ENCODE data around the gene PWP2.
"Not testable (repeated sequence)": the region's sequence is repeated elsewhere in the genome, so short reads cannot be mapped to it uniquely, and the experiment has no call there.

Gene PWP2

GRCh38 chr21:44155231-44155993, 48.2 kb downstream of the PWP2 start:
- not testable (repeated sequence) for H3K4me1 ChIP-seq (ENCODE audit: insufficient read depth, low read length); H4K20me1 ChIP-seq (ENCODE audit: insufficient read depth, low read length); H3K36me3 ChIP-seq (ENCODE audit: insufficient read depth, low read length); H3K27ac ChIP-seq (ENCODE audit: low read length); H3K4me2 ChIP-seq (ENCODE audit: insufficient read depth, low read length); H2AFZ ChIP-seq (ENCODE audit: low read depth, low read length); H3K9me3 ChIP-seq (ENCODE audit: insufficient read depth, low read length, severe bottlenecking); H3K9ac ChIP-seq (ENCODE audit: low read depth, low read length); DNase-seq; H3K27me3 ChIP-seq (ENCODE audit: insufficient read depth, low read length, poor library complexity); H3K4me3 ChIP-seq (ENCODE audit: low read depth in 1 of 2, low read length in 2 of 2); H3K79me2 ChIP-seq (ENCODE audit: insufficient read depth, low read length); ATAC-seq (ENCODE audit: insufficient read depth, low read depth)

GRCh38 chr21:44155994-44156380, 48.8 kb downstream of the PWP2 start:
- H3K27me3 ChIP-seq (ENCODE audit: insufficient read depth, low read length, poor library complexity); H3K79me2 ChIP-seq (ENCODE audit: insufficient read depth, low read length); H3K36me3 ChIP-seq (ENCODE audit: insufficient read depth, low read length); H3K4me1 ChIP-seq (ENCODE audit: insufficient read depth, low read length); H3K9me3 ChIP-seq (ENCODE audit: insufficient read depth, low read length, severe bottlenecking); H3K9ac ChIP-seq (ENCODE audit: low read depth, low read length); H2AFZ ChIP-seq (ENCODE audit: low read depth, low read length); ATAC-seq (ENCODE audit: insufficient read depth, low read depth); DNase-seq; H4K20me1 ChIP-seq (ENCODE audit: insufficient read depth, low read length); H3K4me3 ChIP-seq (ENCODE audit: low read depth in 1 of 2, low read length in 2 of 2); H3K4me2 ChIP-seq (ENCODE audit: insufficient read depth, low read length); H3K27ac ChIP-seq (ENCODE audit: low read length): not testable (repeated sequence)

GRCh38 chr21:44157439-44158081, 50.4 kb downstream of the PWP2 start:
- not testable (repeated sequence) for H4K20me1 ChIP-seq (ENCODE audit: insufficient read depth, low read length); H3K27me3 ChIP-seq (ENCODE audit: insufficient read depth, low read length, poor library complexity); DNase-seq; H3K36me3 ChIP-seq (ENCODE audit: insufficient read depth, low read length); H2AFZ ChIP-seq (ENCODE audit: low read depth, low read length); H3K9me3 ChIP-seq (ENCODE audit: insufficient read depth, low read length, severe bottlenecking); H3K79me2 ChIP-seq (ENCODE audit: insufficient read depth, low read length); H3K9ac ChIP-seq (ENCODE audit: low read depth, low read length); H3K27ac ChIP-seq (ENCODE audit: low read length); H3K4me2 ChIP-seq (ENCODE audit: insufficient read depth, low read length); H3K4me1 ChIP-seq (ENCODE audit: insufficient read depth, low read length); H3K4me3 ChIP-seq (ENCODE audit: low read depth in 1 of 2, low read length in 2 of 2)
- peak; percentile 63 for ATAC-seq (ENCODE audit: insufficient read depth, low read depth)

DNA sequence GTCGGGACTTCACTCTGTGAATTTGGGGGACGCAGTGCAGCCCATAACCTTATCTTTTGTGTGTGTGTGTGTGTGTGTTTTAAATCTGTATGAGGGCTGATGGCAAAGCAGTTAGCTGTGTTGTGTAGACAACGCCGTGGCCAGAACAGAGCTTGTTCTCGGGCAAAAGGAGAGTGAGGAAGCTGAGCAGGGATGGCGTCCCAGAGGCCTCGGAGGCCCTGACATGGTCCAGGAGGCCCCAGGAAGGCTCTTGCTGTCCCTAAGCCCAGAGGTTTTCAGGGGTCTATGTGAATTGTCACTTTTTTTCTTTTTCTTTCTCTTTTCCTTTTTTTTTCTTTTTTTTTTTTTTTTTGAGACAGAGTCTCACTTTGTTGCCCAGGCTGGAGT, 50.9 kb downstream of the PWP2 start:
- H3K27ac ChIP-seq (ENCODE audit: low read length); H3K27me3 ChIP-seq (ENCODE audit: insufficient read depth, low read length, poor library complexity); H3K4me3 ChIP-seq (ENCODE audit: low read depth in 1 of 2, low read length in 2 of 2); H3K9me3 ChIP-seq (ENCODE audit: insufficient read depth, low read length, severe bottlenecking); H3K79me2 ChIP-seq (ENCODE audit: insufficient read depth, low read length); ATAC-seq (ENCODE audit: insufficient read depth, low read depth); H3K4me1 ChIP-seq (ENCODE audit: insufficient read depth, low read length); DNase-seq; H4K20me1 ChIP-seq (ENCODE audit: insufficient read depth, low read length); H3K36me3 ChIP-seq (ENCODE audit: insufficient read depth, low read length); H3K4me2 ChIP-seq (ENCODE audit: insufficient read depth, low read length); H3K9ac ChIP-seq (ENCODE audit: low read depth, low read length); H2AFZ ChIP-seq (ENCODE audit: low read depth, low read length): not testable (repeated sequence)

- ATAC-seq (ENCODE audit: insufficient read depth, low read depth) = peak; percentile 83
- H3K27me3 ChIP-seq (ENCODE audit: insufficient read depth, low read length, poor library complexity); DNase-seq; H3K27ac ChIP-seq (ENCODE audit: low read length); H3K79me2 ChIP-seq (ENCODE audit: insufficient read depth, low read length); H3K36me3 ChIP-seq (ENCODE audit: insufficient read depth, low read length); H3K4me1 ChIP-seq (ENCODE audit: insufficient read depth, low read length); H4K20me1 ChIP-seq (ENCODE audit: insufficient read depth, low read length); H3K4me2 ChIP-seq (ENCODE audit: insufficient read depth, low read length); H3K4me3 ChIP-seq (ENCODE audit: low read depth in 1 of 2, low read length in 2 of 2); H2AFZ ChIP-seq (ENCODE audit: low read depth, low read length); H3K9ac ChIP-seq (ENCODE audit: low read depth, low read length); H3K9me3 ChIP-seq (ENCODE audit: insufficient read depth, low read length, severe bottlenecking): not testable (repeated sequence)
These were observed 52.4 kb downstream of the PWP2 start for GRCh38 chr21:44159349-44160297.

DNA sequence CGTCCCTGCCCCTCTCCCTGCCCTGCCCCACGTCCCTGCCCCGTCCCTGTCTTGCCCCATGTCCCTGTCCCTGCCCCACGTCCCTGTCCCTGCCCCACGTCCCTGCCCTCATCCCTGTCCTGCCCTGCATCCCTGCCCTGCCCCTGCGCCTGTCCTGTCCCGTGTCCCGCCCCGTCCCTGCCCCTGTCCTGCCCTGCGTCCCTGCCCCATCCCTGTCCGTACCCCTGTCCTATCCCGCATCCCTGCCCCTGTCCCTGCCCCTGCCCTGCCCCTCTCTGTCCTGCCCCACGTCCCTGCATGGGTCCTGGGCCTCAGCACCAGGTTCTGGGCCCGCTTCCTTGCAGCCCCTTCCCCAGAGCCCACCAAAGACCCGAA, 53.1 kb downstream of the PWP2 start:
- H3K27me3 ChIP-seq (ENCODE audit: insufficient read depth, low read length, poor library complexity); H3K4me1 ChIP-seq (ENCODE audit: insufficient read depth, low read length); H3K36me3 ChIP-seq (ENCODE audit: insufficient read depth, low read length); H2AFZ ChIP-seq (ENCODE audit: low read depth, low read length); ATAC-seq (ENCODE audit: insufficient read depth, low read depth); H3K4me2 ChIP-seq (ENCODE audit: insufficient read depth, low read length); H3K79me2 ChIP-seq (ENCODE audit: insufficient read depth, low read length); H3K9ac ChIP-seq (ENCODE audit: low read depth, low read length); DNase-seq; H3K4me3 ChIP-seq (ENCODE audit: low read depth in 1 of 2, low read length in 2 of 2); H3K27ac ChIP-seq (ENCODE audit: low read length); H4K20me1 ChIP-seq (ENCODE audit: insufficient read depth, low read length); H3K9me3 ChIP-seq (ENCODE audit: insufficient read depth, low read length, severe bottlenecking): not testable (repeated sequence)

DNA sequence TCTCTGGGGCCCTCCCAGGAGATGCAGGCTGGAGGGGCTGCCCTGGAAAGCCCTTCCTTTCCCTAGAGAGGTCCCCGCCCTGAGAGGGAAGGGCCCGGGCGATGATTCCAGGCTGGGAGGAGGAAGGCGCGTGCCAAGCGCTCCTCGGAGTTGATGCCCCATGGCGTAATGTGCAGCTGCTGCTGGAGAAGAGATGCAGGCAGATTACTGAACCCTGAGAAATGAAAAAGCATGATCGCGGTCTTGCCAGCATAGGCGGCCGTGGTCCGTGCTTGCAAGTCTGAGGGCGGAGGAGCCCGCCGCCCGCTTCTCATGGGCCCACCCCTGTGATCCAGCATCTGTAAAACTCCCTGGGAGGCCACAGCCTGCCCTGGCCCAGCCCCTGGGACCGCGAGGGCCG, 53.6 kb downstream of the PWP2 start:
- H3K27me3 ChIP-seq (ENCODE audit: insufficient read depth, low read length, poor library complexity); ATAC-seq (ENCODE audit: insufficient read depth, low read depth); H3K4me2 ChIP-seq (ENCODE audit: insufficient read depth, low read length); H3K79me2 ChIP-seq (ENCODE audit: insufficient read depth, low read length); H3K36me3 ChIP-seq (ENCODE audit: insufficient read depth, low read length); H3K4me1 ChIP-seq (ENCODE audit: insufficient read depth, low read length); H3K4me3 ChIP-seq (ENCODE audit: low read depth in 1 of 2, low read length in 2 of 2); H3K9ac ChIP-seq (ENCODE audit: low read depth, low read length); H3K9me3 ChIP-seq (ENCODE audit: insufficient read depth, low read length, severe bottlenecking); H2AFZ ChIP-seq (ENCODE audit: low read depth, low read length); H3K27ac ChIP-seq (ENCODE audit: low read length); DNase-seq; H4K20me1 ChIP-seq (ENCODE audit: insufficient read depth, low read length): not testable (repeated sequence)

GRCh38 chr21:44163167-44163653, 56.0 kb downstream of the PWP2 start:
- not testable (repeated sequence) for DNase-seq; H3K9me3 ChIP-seq (ENCODE audit: insufficient read depth, low read length, severe bottlenecking); H3K4me3 ChIP-seq (ENCODE audit: low read depth in 1 of 2, low read length in 2 of 2); H3K27me3 ChIP-seq (ENCODE audit: insufficient read depth, low read length, poor library complexity); H2AFZ ChIP-seq (ENCODE audit: low read depth, low read length); H3K79me2 ChIP-seq (ENCODE audit: insufficient read depth, low read length); H3K27ac ChIP-seq (ENCODE audit: low read length); H3K4me1 ChIP-seq (ENCODE audit: insufficient read depth, low read length); H3K36me3 ChIP-seq (ENCODE audit: insufficient read depth, low read length); H3K9ac ChIP-seq (ENCODE audit: low read depth, low read length); H3K4me2 ChIP-seq (ENCODE audit: insufficient read depth, low read length); H4K20me1 ChIP-seq (ENCODE audit: insufficient read depth, low read length); ATAC-seq (ENCODE audit: insufficient read depth, low read depth)
